Activated gamma-delta T cell treated with anti-CD3 and anti-CD28 coated beads, Interleukin-2, amount 50 U/mL, for 16 hours (primary cell): ENCODE data around the gene ATP5F1D.

ENCODE experiments used
- DNase-seq: peaks from one replicate; pipeline ENCODE4 v3.0.0-alpha.2; 2020; ENCODE audit warnings: low read depth

The ATP5F1D gene

GRCh38 chr19:1270854-1271527 lies 29.4 kb downstream of the ATP5F1D start:
- no peak for DNase-seq

DNA sequence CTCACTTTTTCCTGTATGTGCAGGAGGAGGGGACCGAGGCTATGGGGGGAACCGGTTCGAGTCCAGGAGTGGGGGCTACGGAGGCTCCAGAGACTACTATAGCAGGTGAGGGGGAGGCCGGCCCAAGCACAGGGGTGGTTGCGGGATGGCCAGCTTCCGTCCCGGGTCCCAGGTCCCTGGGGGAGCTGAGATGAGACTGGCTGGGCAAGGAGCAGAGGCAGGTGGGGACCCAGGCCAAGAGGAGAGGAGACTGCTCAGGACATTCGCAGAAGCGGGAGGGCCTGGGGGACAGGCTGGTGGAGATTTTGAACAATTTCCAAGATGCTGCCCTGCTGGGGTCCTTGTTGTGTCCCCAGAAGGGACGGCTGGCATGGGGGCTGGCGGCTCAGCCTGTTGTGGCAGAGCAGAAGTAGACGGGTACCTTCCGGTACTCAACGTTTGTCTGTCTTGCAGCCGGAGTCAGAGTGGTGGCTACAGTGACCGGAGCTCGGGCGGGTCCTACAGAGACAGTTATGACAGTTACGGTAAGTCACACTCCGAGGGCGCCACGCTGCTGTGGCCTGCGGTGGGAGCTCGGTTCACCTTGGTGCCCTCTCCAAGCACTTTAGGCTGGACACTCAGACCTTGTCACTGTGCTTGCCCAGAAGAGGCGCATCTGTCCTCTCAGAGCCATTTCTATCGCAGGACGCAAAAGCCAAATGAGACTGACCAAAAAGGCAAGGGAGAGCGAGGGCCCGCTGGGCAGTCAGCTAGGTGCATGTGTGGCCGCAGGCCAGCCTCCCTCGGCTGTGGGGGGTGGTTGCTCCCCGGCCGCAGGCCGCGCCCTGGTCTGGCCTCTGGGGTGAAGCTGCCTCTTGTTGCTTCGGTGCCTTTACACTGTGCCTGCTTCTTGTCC lies 30.2 kb downstream of the ATP5F1D start:
- DNase-seq = no peak

DNA sequence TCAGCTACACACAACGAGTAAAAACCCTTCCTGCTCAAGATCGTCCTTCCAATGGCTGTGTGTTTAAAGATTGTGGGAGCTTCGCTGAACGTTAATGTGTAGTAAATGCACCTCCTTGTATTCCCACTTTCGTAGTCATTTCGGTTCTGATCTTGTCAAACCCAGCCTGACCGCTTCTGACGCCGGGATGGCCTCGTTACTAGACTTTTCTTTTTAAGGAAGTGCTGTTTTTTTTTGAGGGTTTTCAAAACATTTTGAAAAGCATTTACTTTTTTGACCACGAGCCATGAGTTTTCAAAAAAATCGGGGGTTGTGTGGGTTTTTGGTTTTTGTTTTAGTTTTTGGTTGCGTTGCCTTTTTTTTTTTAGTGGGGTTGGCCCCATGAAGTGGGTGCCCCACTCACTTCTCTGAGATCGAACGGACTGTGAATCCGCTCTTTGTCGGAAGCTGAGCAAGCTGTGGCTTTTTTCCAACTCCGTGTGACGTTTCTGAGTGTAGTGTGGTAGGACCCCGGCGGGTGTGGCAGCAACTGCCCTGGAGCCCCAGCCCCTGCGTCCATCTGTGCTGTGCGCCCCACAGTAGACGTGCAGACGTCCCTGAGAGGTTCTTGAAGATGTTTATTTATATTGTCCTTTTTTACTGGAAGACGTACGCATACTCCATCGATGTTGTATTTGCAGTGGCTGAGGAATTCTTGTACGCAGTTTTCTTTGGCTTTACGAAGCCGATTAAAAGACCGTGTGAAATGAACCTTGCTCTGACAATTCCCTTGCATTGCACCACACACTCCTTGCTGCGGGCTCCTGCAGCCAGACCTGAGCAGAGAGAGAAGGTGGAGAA lies 31.1 kb downstream of the ATP5F1D start:
- no peak for DNase-seq

- DNase-seq = no peak
Measured at GRCh38 chr19:1273263-1274041, 31.9 kb downstream of the ATP5F1D start.

DNA sequence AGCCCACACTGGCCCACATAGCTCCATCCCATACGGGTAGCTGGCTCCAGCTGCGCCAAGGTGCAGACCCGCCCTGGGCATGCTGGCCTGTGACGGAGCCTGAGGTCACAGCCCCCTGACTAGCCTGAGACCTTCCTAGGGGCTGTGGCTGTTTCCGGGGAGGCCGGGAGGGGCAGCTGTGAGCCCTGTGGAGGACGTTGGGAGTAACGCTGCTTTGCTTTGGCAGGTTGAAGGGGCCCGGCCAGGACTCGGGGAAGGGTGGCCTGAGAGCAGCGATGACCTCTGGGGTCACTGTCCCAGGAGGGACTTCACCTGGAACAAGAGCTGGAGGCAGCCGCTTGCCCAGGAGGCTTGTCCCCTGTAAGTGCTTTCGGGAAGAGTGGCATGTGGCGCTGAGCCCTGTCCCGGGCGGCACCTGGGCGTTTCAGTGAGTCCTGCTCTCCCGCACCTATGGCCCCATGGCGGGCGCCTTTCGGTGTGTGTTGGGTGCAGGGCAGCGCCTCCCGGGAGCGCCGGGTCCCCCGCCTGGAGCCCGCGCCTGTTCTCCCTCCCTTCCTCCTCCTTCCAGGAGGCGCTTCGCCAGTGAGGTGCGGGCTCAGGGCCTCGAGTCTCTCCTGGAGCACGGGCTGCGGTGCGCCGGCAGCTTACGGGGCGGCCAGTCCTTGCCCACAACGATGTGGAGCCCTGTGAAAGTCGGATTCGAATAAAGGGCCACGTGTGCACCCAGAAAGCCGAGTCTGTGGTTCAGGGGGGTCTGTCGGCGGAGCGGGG lies 32.7 kb downstream of the ATP5F1D start:
- no peak for DNase-seq

DNA sequence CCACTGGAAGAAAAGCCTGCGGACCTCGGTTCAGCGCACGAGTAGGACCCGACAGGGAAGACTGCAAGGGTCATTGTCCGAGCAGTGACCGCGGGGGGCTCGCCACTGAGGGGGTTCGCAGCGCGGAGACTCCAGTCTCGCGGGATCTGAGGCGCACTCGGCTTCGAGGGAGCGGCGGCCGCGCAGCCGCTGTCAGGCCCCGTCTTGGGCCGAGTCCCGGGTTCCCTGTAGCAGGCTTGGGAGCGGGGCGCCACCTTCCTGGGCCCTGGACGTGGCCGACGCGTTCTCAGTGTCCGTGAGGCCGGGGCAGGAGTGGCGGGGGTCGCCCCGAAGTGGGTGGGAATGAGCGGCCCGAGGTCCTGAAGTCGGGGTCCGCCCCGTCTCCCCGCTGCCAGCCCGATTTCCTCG lies 33.3 kb downstream of the ATP5F1D start:
- no peak for DNase-seq

- peak; percentile 91 for DNase-seq
Measured at GRCh38 chr19:1275260-1275975, 33.9 kb downstream of the ATP5F1D start, which contains the start of gene FAM174C. Gene FAM174C, plus strand, starts transcription at chr19:1275530. Its CDS starts 20 bp downstream, at chr19:1275550.

- no peak for DNase-seq
Measured at GRCh38 chr19:1275976-1276627, 34.6 kb downstream of the ATP5F1D start.

DNA sequence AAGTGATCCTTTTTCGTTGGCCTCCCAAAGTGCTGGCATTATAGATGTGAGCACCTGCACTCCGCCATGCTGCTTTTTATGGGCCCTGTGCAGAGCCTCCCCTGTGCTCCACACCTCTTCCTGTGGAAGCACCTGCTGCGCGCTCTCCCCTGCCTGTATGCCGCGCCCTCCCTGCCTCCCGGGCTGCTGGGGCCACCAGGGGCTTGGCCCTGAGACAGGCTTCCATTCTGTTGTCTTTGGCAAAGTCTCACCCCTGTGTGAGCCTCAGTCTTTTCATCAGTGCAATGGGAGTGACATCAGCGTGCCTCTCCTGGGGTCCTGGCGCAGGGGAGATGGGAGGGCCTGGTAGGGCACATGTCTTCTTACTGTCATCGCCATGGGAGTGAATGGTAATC lies 35.1 kb downstream of the ATP5F1D start:
- DNase-seq = no peak

DNA sequence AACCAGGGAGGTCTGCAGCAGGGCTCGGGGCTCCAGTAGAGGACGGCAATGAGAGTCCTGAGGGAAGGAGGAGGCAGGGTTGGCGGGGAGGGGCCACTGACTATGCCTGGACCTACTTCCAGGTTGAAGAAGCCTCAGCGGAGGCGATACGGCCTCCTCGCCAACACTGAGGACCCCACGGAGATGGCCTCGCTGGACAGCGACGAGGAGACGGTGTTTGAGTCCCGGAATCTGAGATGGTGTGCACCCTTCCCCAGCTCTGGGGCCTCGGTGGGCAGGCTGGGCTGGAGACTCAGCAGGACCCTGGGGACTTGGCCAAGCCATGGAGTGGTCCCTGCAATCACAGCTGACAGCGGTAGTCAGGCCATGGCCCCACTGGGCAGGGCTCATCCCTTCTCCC lies 35.5 kb downstream of the ATP5F1D start:
- no peak for DNase-seq

- no peak for DNase-seq
Measured at GRCh38 chr19:1278074-1278473, 36.5 kb downstream of the ATP5F1D start.

DNA sequence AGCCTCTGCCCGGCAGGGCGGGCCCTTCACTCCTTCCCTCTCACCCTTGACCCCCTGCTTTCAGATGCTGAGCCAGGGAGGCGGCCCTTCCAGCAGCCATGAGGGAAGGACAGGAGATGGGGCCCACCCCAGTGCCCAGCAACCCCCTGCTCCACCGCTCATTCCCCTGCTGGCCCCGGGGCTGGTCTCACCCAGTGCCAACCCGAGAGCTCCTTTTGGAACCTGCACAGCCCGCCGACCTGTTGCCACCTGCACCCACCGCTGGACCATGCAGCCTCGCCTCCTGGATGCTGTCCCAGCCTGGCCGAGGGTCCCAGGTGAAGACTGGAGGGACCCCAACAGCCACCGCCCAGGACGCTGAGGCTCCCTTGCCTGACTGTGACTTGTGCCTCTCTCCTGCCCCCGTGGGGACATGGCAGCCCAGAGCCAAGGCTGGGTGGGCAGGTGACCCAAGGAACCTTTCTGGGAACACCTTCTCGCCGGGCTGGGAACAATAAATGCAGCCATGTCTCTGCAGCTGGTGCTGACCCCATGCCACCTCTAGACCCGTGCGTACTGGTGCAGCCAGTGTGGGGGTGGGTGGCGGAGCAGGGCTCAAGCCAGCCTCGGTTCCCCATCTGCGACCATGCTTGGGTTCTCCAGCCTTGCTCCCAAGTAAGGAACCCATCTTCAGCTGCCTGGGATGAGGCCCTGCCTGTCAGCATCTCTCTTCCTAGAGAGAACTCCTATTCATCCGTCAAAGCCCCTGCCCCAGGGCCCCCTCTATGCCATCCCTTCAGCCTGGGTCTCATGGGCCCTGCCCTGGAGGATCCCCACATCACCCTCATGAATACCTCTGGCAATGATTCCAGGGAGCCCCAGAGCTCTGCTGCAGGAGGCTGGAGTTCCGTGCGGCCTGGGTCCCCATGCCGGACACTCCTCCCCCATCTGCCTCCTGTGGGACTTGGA lies 37.4 kb downstream of the ATP5F1D start:
- no peak for DNase-seq

DNA sequence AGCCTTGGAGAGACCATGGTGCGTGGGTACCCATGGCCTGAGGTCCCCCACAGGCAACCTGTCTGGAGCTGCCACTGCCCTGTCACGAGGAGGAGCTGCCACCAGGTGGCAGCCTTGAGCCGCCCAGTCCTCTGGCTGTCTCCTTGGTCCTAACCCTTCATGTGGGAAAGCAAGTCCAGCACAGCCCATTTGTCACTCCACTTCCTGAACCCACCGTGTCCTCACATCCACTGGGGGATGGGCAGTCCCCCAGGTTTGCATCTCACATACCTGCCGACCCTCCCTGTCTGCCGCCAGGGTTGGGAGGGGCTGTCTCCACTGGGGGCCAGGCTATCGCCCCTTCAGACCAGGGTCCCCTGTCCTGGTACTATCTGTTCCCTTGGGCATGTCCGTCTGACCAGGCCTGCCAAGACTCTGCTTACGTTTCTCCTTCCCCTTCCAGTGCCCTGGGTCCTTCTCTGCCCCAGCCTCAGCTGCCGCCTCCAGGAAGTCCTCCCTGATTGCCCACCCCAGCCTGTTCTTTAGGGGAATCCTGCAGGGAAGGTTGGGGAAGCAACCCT lies 38.3 kb downstream of the ATP5F1D start:
- DNase-seq = peak; percentile 73

- DNase-seq = no peak
Measured at GRCh38 chr19:1280636-1281568, 39.4 kb downstream of the ATP5F1D start.

- no peak for DNase-seq
Measured at GRCh38 chr19:1281569-1282287, 40.2 kb downstream of the ATP5F1D start.

DNA sequence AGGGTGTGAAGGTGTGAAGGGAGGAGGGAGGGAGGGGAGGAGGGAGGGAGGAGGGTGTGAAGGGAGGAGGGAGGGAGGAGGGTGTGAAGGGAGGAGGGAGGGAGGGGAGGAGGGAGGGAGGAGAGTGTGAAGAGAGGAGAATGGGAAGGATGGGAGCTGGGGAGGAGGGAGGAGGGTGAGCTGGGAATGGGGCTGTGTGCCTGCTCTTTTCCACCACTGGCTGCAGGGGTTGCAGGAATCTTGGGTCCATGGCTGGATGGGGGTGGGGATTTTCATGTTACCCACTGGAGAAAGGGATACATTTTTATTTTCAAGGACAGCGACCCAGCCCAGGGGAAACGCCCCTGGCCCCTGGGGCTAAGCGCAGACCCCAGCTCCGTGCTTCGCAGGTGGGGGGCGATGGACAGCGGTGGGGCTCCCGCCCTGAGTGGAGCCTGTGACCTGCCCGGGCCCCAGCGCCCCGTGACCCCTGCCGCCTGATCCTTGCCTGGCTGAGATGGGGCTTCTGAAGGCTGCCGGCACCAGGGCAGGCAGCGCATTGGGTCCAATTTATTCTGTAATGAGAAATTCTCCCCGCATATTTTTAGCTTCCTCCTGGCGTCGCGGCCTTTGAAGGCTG lies 41.1 kb downstream of the ATP5F1D start:
- DNase-seq = no peak
